Measurements from ENCODE around the gene PDK2. TPM values are rescaled to one million over a fixed set of nuclear protein-coding genes. Genes with fewer than 3 reads are reported as not detected.
"Not testable (repeated sequence)": the region's sequence is repeated elsewhere in the genome, so short reads cannot be mapped to it uniquely, and the experiment has no call there.

PDK2 gene
- total RNA-seq, 4 donors from 2014 or later: 42.5 to 79.3 (median 64.5) TPM

DNA sequence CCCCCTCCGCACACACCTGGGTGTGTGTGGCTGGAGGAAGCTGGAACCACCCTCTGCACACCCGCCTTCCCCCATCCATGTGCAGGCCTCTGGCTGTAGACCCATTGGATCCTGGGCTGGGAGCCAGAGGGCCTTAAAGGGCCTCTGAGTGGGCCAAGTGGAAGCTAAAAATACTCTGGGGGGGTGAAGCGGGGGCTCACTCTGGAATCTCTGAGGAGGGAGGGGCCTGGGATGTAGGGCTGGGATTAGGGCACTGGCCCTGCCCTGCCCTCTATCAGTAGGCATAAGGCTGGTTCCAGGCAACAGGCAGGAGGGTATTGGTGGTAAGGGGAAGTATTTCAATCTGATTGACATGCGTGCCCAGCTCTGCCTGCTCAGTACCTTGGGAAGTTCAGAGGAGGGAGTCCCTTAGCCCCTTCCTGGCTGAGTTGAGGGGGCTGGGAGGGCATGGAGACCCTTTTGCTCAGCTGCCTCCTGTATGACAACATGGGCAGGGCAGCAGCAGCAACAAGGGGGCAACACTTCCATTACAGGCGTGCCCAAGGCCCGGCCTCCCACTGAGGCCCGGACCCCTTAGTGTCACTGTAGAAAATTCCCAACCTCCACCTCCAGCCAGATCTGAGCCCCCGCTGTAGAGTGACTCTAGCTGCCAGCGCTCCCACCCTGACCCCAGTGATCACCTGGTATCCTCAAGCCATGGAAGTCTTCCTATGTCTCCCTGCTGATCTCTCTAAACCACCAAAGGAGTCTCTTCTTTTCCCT lies 34.0 kb upstream of the PDK2 start:
- no peak for TF ChIP-seq CTCF (IDR thresholded peaks at IDR 0.05)
- TF ChIP-seq POLR2A (IDR thresholded peaks at IDR 0.05): peak in 1 of 2 donors; percentile 72
- Histone ChIP-seq H3K9me3 (no peaks in the 10 kb centered on the region), H3K4me3 (replicated peaks in 1 of 3) (no peak overlapping the region), H3K27ac (peak overlapping the region; percentile 94 to 99 (median 95)), H3K4me1 (peaks cover 54 to 83% of the 10 kb centered on the region in 2 donors), H3K27me3 (no peaks in the 10 kb centered on the region), H3K36me3 (peaks cover 0 to 4% of the 10 kb centered on the region in 2 donors)
- intact Hi-C loops (cut with DNase I): no loop called here
- WGBS, 2 donors: 53 to 64% methylated on average over 9 of the region's 9 CpGs
- peak; percentile 99 for DNase-seq

- H3K27me3 ChIP-seq; H3K4me3 ChIP-seq (replicated peaks in 1 of 3); H3K9me3 ChIP-seq; H3K36me3 ChIP-seq; intact Hi-C loops (cut with DNase I): not testable (repeated sequence)
- DNase-seq: peak in 1 of 2 donors; percentile 45
- Histone ChIP-seq H3K27ac (peak overlapping the region; percentile 94 to 99 (median 95)), H3K4me1 (peaks cover 54 to 83% of the 10 kb centered on the region in 2 donors)
- WGBS, 2 donors: 79 to 81% methylated on average over 4 to 10 of the region's 10 CpGs
Observed at GRCh38 chr17:50061713-50062045, 33.5 kb upstream of the PDK2 start.

GRCh38 chr17:50062293-50063243 lies 32.6 kb upstream of the PDK2 start:
- TF ChIP-seq POLR2A (IDR thresholded peaks at IDR 0.05) (peak in 1 of 2 donors; percentile 64), CTCF (IDR thresholded peaks at IDR 0.05) (no peak)
- Histone ChIP-seq H3K27me3 (no peaks in the 10 kb centered on the region), H3K4me1 (peaks cover 52 to 77% of the 10 kb centered on the region in 2 donors), H3K9me3 (no peaks in the 10 kb centered on the region), H3K27ac (peak overlapping the region; percentile 94 to 99 (median 95)), H3K4me3 (replicated peaks in 1 of 3) (no peak overlapping the region), H3K36me3 (peaks cover 0 to 4% of the 10 kb centered on the region in 2 donors)
- intact Hi-C loops (cut with DNase I): no loop called here
- WGBS, 2 donors: 39 to 54% methylated on average over 6 to 10 of the region's 10 CpGs
- DNase-seq: peak; percentile 99 to 100

GRCh38 chr17:50063561-50064252 lies 31.4 kb upstream of the PDK2 start:
- intact Hi-C loops (cut with DNase I): no loop called here
- 95% methylated on average over 8 of the region's 8 CpGs for WGBS, 2 donors
- TF ChIP-seq CTCF (IDR thresholded peaks at IDR 0.05) (no peak), POLR2A (IDR thresholded peaks at IDR 0.05) (no peak)
- H3K9me3 ChIP-seq: no peaks in the 10 kb centered on the region
- H3K27me3 ChIP-seq: no peaks in the 10 kb centered on the region
- DNase-seq: no peak
- H3K36me3 ChIP-seq: peaks cover 7 to 15% of the 10 kb centered on the region in 2 donors
- H3K4me3 ChIP-seq (replicated peaks in 1 of 3): no peak overlapping the region
- peaks cover 47 to 66% of the 10 kb centered on the region in 2 donors for H3K4me1 ChIP-seq
- H3K27ac ChIP-seq: peak overlapping the region; percentile 81 to 99 (median 95)
